MCF 10A (cell line): ENCODE data around the gene ACTA1. TPM values are rescaled to one million over a fixed set of nuclear protein-coding genes. Genes with fewer than 3 reads are reported as not detected.

Experiments used
- BruUV-seq: library from RNA; stranded (reverse); fragments of 400-500 nt; replicated peaks from 2 replicates; lab custom pipeline; 2021; lab: Mats Ljungman, UMichigan
- CTCF ChIA-PET: fragments of 300-600 bp; sonication (Branson Sonifier 250); formaldehyde crosslinking; extraction: SDS; loops from one replicate; lab custom pipeline; 2021; ENCODE audit warnings: antibody characterized with exemption, inconsistent platforms; lab: Yijun Ruan, JAX
- POLR2A ChIA-PET: fragments of 300-600, 350-650 bp; sonication (Branson Sonifier 250); formaldehyde crosslinking; extraction: SDS; loops from one replicate; lab custom pipeline; 2020; ENCODE audit warnings: antibody characterized with exemption, inconsistent platforms; lab: Yijun Ruan, JAX
- DNase-seq: peaks from one replicate; pipeline ENCODE4 v3.0.0-alpha.2; 2018; ENCODE audit not compliant: unreplicated experiment
- H3K27ac Mint-ChIP-seq: one replicate; pipeline ENCODE4 v1.8.0; 2022; ENCODE audit warnings: mild to moderate bottlenecking, low read depth, mixed read lengths; ENCODE audit not compliant: unreplicated experiment
- H3K27me3 Mint-ChIP-seq: one replicate; pipeline ENCODE4 v1.8.0; 2022; ENCODE audit warnings: mixed read lengths; ENCODE audit not compliant: insufficient read depth, unreplicated experiment
- H3K36me3 Mint-ChIP-seq: one replicate; pipeline ENCODE4 v1.8.0; 2022; ENCODE audit warnings: mild to moderate bottlenecking, moderate library complexity, mixed read lengths; ENCODE audit not compliant: insufficient read depth, unreplicated experiment
- H3K4me1 Mint-ChIP-seq: one replicate; pipeline ENCODE4 v1.8.0; 2022; ENCODE audit warnings: mixed read lengths; ENCODE audit not compliant: insufficient read depth, unreplicated experiment
- H3K4me3 Mint-ChIP-seq: one replicate; pipeline ENCODE4 v1.8.0; 2022; ENCODE audit warnings: mild to moderate bottlenecking, moderate library complexity, mixed read lengths; ENCODE audit not compliant: unreplicated experiment
- H3K9me3 Mint-ChIP-seq: one replicate; pipeline ENCODE4 v1.8.0; 2022; ENCODE audit warnings: mixed read lengths; ENCODE audit not compliant: unreplicated experiment
- intact Hi-C: fragments of 100-400 bp; cut with micrococcal nuclease; formaldehyde crosslinking; loops from 2 replicates; pipeline ENCODE4 v1.14.1; 2022
- total RNA-seq: library from RNA; stranded (reverse); gene quantifications from 2 replicates; pipeline ENCODE4 v1.2.3, GENCODE V29; 2022
- TF ChIP-seq, protein P1 (sequence below): fragments of 200-600 bp; IDR thresholded peaks from one replicate; pipeline ENCODE4 v1.8.0; 2022; ENCODE audit warnings: antibody characterized with exemption, mild to moderate bottlenecking; ENCODE audit not compliant: unreplicated experiment

ACTA1 gene
- total RNA-seq, 1 experiment from 2014 or later, result not detected

DNA sequence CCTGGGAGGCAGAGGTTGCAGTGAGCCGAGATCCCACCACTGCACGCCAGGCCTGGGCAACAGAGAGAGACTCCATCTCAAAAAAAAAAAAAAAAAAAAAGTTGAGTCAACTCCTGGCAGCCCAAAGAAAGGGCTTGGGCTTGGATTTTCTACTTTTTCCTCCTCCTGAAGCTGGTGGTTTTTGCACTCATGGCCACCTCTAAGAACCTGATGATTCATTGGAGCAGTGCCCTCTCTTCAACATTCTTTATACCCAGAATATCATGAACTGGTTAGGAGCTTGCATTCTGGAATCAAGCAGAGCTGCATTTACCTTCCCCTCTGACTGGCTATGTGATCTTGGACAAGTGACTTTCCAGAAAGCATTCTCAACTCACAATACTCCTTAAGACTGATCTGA is 3.5 kb upstream of the ACTA1 start:
- Mint-ChIP-seq H3K27ac (no peak overlapping the region), H3K27me3 (peaks cover 11% of the 10 kb centered on the region), H3K4me3 (no peak overlapping the region), H3K4me1 (no peaks in the 10 kb centered on the region), H3K9me3 (no peaks in the 10 kb centered on the region), H3K36me3 (peaks cover 45% of the 10 kb centered on the region)
- TF ChIP-seq, protein P1, sequence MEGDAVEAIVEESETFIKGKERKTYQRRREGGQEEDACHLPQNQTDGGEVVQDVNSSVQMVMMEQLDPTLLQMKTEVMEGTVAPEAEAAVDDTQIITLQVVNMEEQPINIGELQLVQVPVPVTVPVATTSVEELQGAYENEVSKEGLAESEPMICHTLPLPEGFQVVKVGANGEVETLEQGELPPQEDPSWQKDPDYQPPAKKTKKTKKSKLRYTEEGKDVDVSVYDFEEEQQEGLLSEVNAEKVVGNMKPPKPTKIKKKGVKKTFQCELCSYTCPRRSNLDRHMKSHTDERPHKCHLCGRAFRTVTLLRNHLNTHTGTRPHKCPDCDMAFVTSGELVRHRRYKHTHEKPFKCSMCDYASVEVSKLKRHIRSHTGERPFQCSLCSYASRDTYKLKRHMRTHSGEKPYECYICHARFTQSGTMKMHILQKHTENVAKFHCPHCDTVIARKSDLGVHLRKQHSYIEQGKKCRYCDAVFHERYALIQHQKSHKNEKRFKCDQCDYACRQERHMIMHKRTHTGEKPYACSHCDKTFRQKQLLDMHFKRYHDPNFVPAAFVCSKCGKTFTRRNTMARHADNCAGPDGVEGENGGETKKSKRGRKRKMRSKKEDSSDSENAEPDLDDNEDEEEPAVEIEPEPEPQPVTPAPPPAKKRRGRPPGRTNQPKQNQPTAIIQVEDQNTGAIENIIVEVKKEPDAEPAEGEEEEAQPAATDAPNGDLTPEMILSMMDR, result no peak
- intact Hi-C loops, result no loop called here
- POLR2A ChIA-PET, result interaction anchor here (0.6 to 1.3 kb wide), 3 partner anchors 39 to 403 kb away, joined by 3 read pairs; no protein-coding TSS in a partner anchor
- CTCF ChIA-PET, result interaction anchor here (0.7 to 2.0 kb wide), 7 partner anchors 12 to 773 kb away, joined by 3 to 8 read pairs (median 5); no protein-coding TSS in a partner anchor
- no peak for DNase-seq
- no TSS peak for BruUV-seq

- H3K9me3 Mint-ChIP-seq, result no peaks in the 10 kb centered on the region
- H3K36me3 Mint-ChIP-seq, result peaks cover 33% of the 10 kb centered on the region
- ChIA-PET CTCF (interaction anchor here (1.0 to 1.9 kb wide), 3 partner anchors 15 to 772 kb away, joined by 3 to 5 read pairs (median 5); no protein-coding TSS in a partner anchor), POLR2A (interaction anchor here (0.8 to 1.0 kb wide), 2 partner anchors 40 to 387 kb away, joined by 3 to 6 read pairs; no protein-coding TSS in a partner anchor)
- H3K27ac Mint-ChIP-seq, result no peak overlapping the region
- no peak overlapping the region for H3K4me3 Mint-ChIP-seq
- no peaks in the 10 kb centered on the region for H3K4me1 Mint-ChIP-seq
- intact Hi-C loops, result no loop called here
- TF ChIP-seq, protein P1, result no peak
- no TSS peak for BruUV-seq
- DNase-seq, result no peak
- peaks cover 16% of the 10 kb centered on the region for H3K27me3 Mint-ChIP-seq
Measured at GRCh38 chr1:229436201-229436600, 2.3 kb upstream of the ACTA1 start.

DNA sequence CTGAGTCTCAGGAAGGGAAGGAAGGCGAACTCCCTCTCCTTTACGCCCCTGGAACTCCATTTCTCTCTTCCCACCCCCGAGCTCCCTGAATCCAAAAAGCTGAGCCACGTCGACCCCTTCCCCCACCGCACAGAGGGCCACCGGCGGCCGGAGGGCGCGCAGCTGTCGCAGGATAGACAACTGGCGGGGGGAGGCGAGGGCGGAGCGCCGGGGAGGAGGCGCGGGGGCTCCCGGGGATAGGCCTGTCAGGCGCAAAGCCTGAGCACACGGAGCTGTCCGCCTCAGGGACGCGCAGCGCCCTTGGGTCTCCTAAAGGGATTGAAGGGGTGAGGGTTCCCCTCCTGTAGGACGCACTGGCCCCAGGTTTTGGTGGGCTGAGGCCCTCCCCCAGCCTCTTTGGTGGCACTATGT is 752 bp upstream of the ACTA1 start:
- ChIA-PET CTCF (interaction anchor here (0.7 to 1.9 kb wide), 2 partner anchors 11 to 47 kb away, joined by 3 to 5 read pairs; no protein-coding TSS in a partner anchor), POLR2A (no interaction called here)
- DNase-seq, result no peak
- Mint-ChIP-seq H3K27me3 (peaks cover 24% of the 10 kb centered on the region), H3K4me1 (no peaks in the 10 kb centered on the region), H3K4me3 (no peak overlapping the region), H3K27ac (no peak overlapping the region), H3K36me3 (peaks cover 17% of the 10 kb centered on the region), H3K9me3 (no peaks in the 10 kb centered on the region)
- intact Hi-C loops, result no loop called here
- no TSS peak for BruUV-seq
- TF ChIP-seq, protein P1, result no peak

DNA sequence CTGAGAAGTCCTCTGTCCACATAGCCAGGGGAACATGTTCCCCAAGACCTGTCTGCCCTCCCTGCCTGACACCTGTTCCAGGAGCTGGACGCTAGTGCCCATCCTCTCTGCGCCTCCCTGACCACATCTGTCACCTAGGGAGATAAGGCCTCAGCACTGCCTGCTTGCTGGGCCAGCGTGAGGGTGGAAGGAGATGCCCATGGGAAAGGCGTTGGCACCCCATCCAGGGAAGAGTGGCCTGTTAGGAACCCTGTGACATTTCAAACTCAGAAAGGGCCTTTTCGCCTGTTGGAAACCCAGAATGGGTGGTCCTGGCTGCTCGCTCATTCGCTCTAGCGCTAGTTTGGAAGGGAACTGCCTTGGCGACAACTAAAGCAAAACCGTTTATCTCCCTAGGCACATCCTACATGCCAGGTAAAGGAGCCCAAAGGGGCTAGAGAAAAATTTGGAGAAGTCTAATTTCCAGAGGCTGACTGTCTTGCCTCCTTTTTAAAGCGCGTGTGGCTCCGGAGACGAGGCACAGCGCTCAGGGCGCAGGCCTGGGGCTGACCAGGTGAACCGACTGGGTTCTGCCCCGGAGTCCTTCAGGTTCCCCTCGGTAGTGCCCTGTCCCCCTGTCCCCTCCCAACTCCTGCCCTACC is 410 bp downstream of the ACTA1 start:
- Mint-ChIP-seq H3K27me3 (peaks cover 24% of the 10 kb centered on the region), H3K36me3 (peaks cover 6% of the 10 kb centered on the region), H3K27ac (no peak overlapping the region), H3K9me3 (no peaks in the 10 kb centered on the region), H3K4me1 (no peaks in the 10 kb centered on the region), H3K4me3 (no peak overlapping the region)
- intact Hi-C loops, result no loop called here
- DNase-seq, result no peak
- ChIA-PET POLR2A (no interaction called here), CTCF (interaction anchor here (0.6 kb wide), 1 partner anchor 26 kb away, joined by 3 read pairs; no protein-coding TSS in a partner anchor)
- TF ChIP-seq, protein P1, result no peak
- BruUV-seq, result no TSS peak
